NOMO-1 treated with dmso at 0.1 percent for 144 hours (cell line): ENCODE measurements around the gene EEF1AKMT3.

Source experiments
- DNase-seq: peaks from one replicate; lab custom pipeline; 2025; ENCODE audit not compliant: unreplicated experiment; lab: John Stamatoyannopoulos, UW

EEF1AKMT3 gene

GRCh38 chr12:57782243-57782607 lies 9.8 kb downstream of the EEF1AKMT3 start:
- DNase-seq = no peak

- DNase-seq = peak; percentile 87
Measured at GRCh38 chr12:57782608-57783465, 10.4 kb downstream of the EEF1AKMT3 start, which contains the start of gene TSFM. TSS of gene TSFM (plus strand) at chr12:57782787. CDS start at chr12:57782802, 15 bp downstream.

GRCh38 chr12:57783466-57783801 lies 11.0 kb downstream of the EEF1AKMT3 start:
- no peak for DNase-seq

GRCh38 chr12:57783861-57784260 lies 11.4 kb downstream of the EEF1AKMT3 start:
- no peak for DNase-seq

- DNase-seq = no peak
Measured at GRCh38 chr12:57793920-57794319, 21.5 kb downstream of the EEF1AKMT3 start.

- DNase-seq = no peak
Measured at GRCh38 chr12:57795354-57795753, 22.9 kb downstream of the EEF1AKMT3 start.

GRCh38 chr12:57796996-57797395 lies 24.6 kb downstream of the EEF1AKMT3 start:
- DNase-seq = no peak

GRCh38 chr12:57797933-57798332 lies 25.5 kb downstream of the EEF1AKMT3 start:
- no peak for DNase-seq

GRCh38 chr12:57800965-57801364 lies 28.6 kb downstream of the EEF1AKMT3 start:
- no peak for DNase-seq

- DNase-seq = no peak
Measured at GRCh38 chr12:57802607-57803006, 30.2 kb downstream of the EEF1AKMT3 start.

GRCh38 chr12:57803319-57803893 lies 31.0 kb downstream of the EEF1AKMT3 start:
- no peak for DNase-seq

- DNase-seq = no peak
Measured at GRCh38 chr12:57806677-57807076, 34.3 kb downstream of the EEF1AKMT3 start.

- DNase-seq = no peak
Measured at GRCh38 chr12:57807285-57807684, 34.9 kb downstream of the EEF1AKMT3 start.

- DNase-seq = no peak
Measured at GRCh38 chr12:57808351-57808750, 35.9 kb downstream of the EEF1AKMT3 start.

- no peak for DNase-seq
Measured at GRCh38 chr12:57809425-57809824, 37.0 kb downstream of the EEF1AKMT3 start.

GRCh38 chr12:57810450-57810849 lies 38.0 kb downstream of the EEF1AKMT3 start:
- DNase-seq = no peak

GRCh38 chr12:57811028-57811755 lies 38.8 kb downstream of the EEF1AKMT3 start:
- DNase-seq = no peak

- no peak for DNase-seq
Measured at GRCh38 chr12:57813111-57813970, 40.9 kb downstream of the EEF1AKMT3 start.

- DNase-seq = no peak
Measured at GRCh38 chr12:57813971-57814772, 41.8 kb downstream of the EEF1AKMT3 start.
